MM.1S (cell line): Measurements from ENCODE around the gene MIOX.

Experiments
- DNase-seq: peaks from one replicate; pipeline ENCODE4 v3.0.0-alpha.2; 2015
- H2AFZ ChIP-seq: fragments of 300-600 bp; sonication (generic); 2 replicates; pipeline ENCODE4 v1.6.0; 2016; ENCODE audit warnings: antibody characterized with exemption, low read length
- H3F3A ChIP-seq: fragments of 300-600 bp; sonication (generic); 2 replicates; pipeline ENCODE4 v1.6.1; 2016; ENCODE audit warnings: mild to moderate bottlenecking, antibody characterized with exemption, low read length, moderate library complexity, mixed read lengths; ENCODE audit not compliant: insufficient read depth
- H3K27ac ChIP-seq: fragments of 300-600 bp; sonication (generic); 2 replicates; pipeline ENCODE4 v1.5.1; 2016; ENCODE audit warnings: mild to moderate bottlenecking, low read length
- H3K27me3 ChIP-seq: fragments of 300-600 bp; sonication (generic); replicated peaks from 2 replicates; pipeline ENCODE4 v1.6.0; 2016; ENCODE audit warnings: low read length; ENCODE audit not compliant: insufficient read depth
- H3K36me3 ChIP-seq: fragments of 300-600 bp; sonication (generic); replicated peaks from 2 replicates; pipeline ENCODE4 v1.6.1; 2016; ENCODE audit warnings: mild to moderate bottlenecking, low read length, mixed read lengths; ENCODE audit not compliant: insufficient read depth
- H3K4me1 ChIP-seq: fragments of 300-600 bp; sonication (generic); 2 replicates; pipeline ENCODE4 v1.6.1; 2016; ENCODE audit warnings: low read length, mixed read lengths
- H3K4me2 ChIP-seq: fragments of 300-600 bp; sonication (generic); 2 replicates; pipeline ENCODE4 v1.6.0; 2016; ENCODE audit warnings: low read depth, low read length
- H3K4me3 ChIP-seq: fragments of 300-600 bp; sonication (generic); 2 replicates; pipeline ENCODE4 v1.5.1; 2016; ENCODE audit warnings: low read length, mixed read lengths
- H3K79me2 ChIP-seq: fragments of 300-600 bp; sonication (generic); 2 replicates; pipeline ENCODE4 v1.6.1; 2016; ENCODE audit warnings: mixed run types, low read length, mixed read lengths
- H3K9ac ChIP-seq: fragments of 300-600 bp; sonication (generic); 2 replicates; pipeline ENCODE4 v1.6.1; 2016; ENCODE audit warnings: low read length, mixed read lengths
- H3K9me2 ChIP-seq: fragments of 300-600 bp; sonication (generic); replicated peaks from 2 replicates; pipeline ENCODE4 v1.6.1; 2016; ENCODE audit warnings: mild to moderate bottlenecking, low read length, mixed read lengths; ENCODE audit not compliant: insufficient read depth
- H3K9me3 ChIP-seq: fragments of 300-600 bp; sonication (generic); replicated peaks from 2 replicates; pipeline ENCODE4 v1.6.1; 2016; ENCODE audit warnings: mild to moderate bottlenecking, low read length, mixed read lengths; ENCODE audit not compliant: insufficient read depth
- H4K20me1 ChIP-seq: fragments of 300-600 bp; sonication (generic); 2 replicates; pipeline ENCODE4 v1.6.1; 2016; ENCODE audit warnings: mild to moderate bottlenecking, low read length, moderate library complexity, mixed read lengths; ENCODE audit not compliant: insufficient read depth
- EZH2 ChIP-seq: fragments of 300-600 bp; sonication (generic); optimal IDR thresholded peaks from 2 replicates; pipeline ENCODE3; 2017; ENCODE audit warnings: low read depth, mild to moderate bottlenecking, antibody characterized with exemption, low read length, mixed read lengths
- EZH2phosphoT487 ChIP-seq: fragments of 300-600 bp; sonication (generic); IDR thresholded peaks from 2 replicates; pipeline ENCODE4 v1.6.1; 2018; ENCODE audit warnings: antibody characterized with exemption, low read length
- TF ChIP-seq, protein P1 (sequence below): fragments of 300-600 bp; sonication (generic); IDR thresholded peaks from 2 replicates; pipeline ENCODE4 v1.5.1; 2016; ENCODE audit warnings: antibody characterized with exemption, low read length, mixed read lengths

The MIOX gene

DNA sequence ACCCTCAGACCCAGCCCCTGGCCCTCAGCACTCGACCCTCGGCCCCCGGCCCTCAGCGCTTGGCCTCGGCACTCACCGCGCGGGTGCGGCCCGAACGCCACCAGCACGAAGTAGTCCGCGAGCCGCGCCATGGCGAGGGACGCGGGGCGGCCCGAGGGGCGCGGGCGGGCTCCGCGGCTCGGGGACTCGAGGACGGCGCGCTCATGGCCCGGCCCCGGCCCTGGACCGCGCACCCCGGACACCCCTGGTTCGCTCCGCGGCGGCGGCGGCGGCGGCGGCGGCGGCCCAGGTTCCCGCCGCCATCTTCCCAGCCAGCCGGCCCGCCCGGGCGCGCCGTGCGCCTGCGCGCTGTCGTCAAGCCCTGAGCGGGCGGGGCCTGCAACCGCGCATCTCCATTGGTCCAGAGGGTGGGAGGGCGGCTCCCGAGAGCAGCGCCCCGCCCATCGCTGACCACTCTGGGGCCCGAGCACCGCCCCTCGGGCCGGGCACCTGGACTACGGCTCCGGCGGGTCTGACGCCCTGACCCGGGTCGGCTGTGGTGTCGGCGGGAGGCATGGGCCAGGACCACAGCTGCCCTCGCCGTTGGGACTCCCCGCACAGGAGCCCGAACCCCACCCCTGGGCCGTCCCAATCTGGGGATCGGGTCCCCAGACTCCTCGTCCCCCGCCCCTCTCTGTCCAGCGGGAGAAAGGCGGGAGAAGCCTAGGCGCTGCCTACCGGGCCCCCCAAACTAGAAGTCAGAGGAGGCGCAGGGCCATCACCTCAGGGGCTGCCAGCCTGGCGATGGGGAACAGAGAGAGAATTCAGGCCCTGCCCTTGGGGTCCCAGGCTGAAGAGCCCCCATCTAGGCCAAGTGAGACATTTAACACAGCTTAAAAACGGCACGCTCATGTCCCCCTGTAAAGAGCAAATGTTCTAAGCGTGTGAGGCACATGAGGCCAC, 11.7 kb upstream of the MIOX start, which contains the start of gene SBF1:
Gene SBF1, minus strand, starts transcription at position 326 of the 942 bp plus-strand sequence. Its CDS starts 195 bp downstream, at position 131.
- Histone ChIP-seq H4K20me1 (peaks cover 4% of the 10 kb centered on the region; the same call in 1 of the 2 replicates), H3K9me3 (no peaks in the 10 kb centered on the region), H3K4me1 (peaks cover 41% of the 10 kb centered on the region), H3K9ac (peak within 1 kb of the TSS; percentile 68), H3K36me3 (no peaks in the 10 kb centered on the region), H3K79me2 (peaks cover 47% of the 10 kb centered on the region), H3K27me3 (peaks cover 9% of the 10 kb centered on the region), H2AFZ (peak within 1 kb of the TSS; percentile 84), H3K4me3 (peak within 1 kb of the TSS; percentile 92), H3K9me2 (no peaks in the 10 kb centered on the region), H3F3A (peaks cover 13% of the 10 kb centered on the region), H3K4me2 (peak within 1 kb of the TSS; percentile 88), H3K27ac (peak within 1 kb of the TSS; percentile 16; the same call in 1 of the 2 replicates)
- TF ChIP-seq EZH2 = no peak
- no peak for TF ChIP-seq EZH2phosphoT487
- TF ChIP-seq, protein P1, sequence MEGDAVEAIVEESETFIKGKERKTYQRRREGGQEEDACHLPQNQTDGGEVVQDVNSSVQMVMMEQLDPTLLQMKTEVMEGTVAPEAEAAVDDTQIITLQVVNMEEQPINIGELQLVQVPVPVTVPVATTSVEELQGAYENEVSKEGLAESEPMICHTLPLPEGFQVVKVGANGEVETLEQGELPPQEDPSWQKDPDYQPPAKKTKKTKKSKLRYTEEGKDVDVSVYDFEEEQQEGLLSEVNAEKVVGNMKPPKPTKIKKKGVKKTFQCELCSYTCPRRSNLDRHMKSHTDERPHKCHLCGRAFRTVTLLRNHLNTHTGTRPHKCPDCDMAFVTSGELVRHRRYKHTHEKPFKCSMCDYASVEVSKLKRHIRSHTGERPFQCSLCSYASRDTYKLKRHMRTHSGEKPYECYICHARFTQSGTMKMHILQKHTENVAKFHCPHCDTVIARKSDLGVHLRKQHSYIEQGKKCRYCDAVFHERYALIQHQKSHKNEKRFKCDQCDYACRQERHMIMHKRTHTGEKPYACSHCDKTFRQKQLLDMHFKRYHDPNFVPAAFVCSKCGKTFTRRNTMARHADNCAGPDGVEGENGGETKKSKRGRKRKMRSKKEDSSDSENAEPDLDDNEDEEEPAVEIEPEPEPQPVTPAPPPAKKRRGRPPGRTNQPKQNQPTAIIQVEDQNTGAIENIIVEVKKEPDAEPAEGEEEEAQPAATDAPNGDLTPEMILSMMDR = no peak
- peak; percentile 93 for DNase-seq

- Histone ChIP-seq H3K9me2 (no peaks in the 10 kb centered on the region), H3K79me2 (peaks cover 40% of the 10 kb centered on the region), H3K4me3 (peak overlapping the region; percentile 68), H3K27ac (no peak overlapping the region), H3K27me3 (peaks cover 14% of the 10 kb centered on the region), H3K9ac (peak overlapping the region; percentile 66), H3K9me3 (no peaks in the 10 kb centered on the region), H3K36me3 (no peaks in the 10 kb centered on the region), H3F3A (peaks cover 7% of the 10 kb centered on the region), H2AFZ (peak overlapping the region; percentile 84), H3K4me1 (peaks cover 34% of the 10 kb centered on the region), H3K4me2 (peak overlapping the region; percentile 86; the same call in 1 of the 2 replicates), H4K20me1 (peaks cover 4% of the 10 kb centered on the region; the same call in 1 of the 2 replicates)
- TF ChIP-seq, protein P1 = no peak
- no peak for TF ChIP-seq EZH2phosphoT487
- no peak for TF ChIP-seq EZH2
- DNase-seq = no peak
These were observed 11.0 kb upstream of the MIOX start for GRCh38 chr22:50475652-50476002.

DNA sequence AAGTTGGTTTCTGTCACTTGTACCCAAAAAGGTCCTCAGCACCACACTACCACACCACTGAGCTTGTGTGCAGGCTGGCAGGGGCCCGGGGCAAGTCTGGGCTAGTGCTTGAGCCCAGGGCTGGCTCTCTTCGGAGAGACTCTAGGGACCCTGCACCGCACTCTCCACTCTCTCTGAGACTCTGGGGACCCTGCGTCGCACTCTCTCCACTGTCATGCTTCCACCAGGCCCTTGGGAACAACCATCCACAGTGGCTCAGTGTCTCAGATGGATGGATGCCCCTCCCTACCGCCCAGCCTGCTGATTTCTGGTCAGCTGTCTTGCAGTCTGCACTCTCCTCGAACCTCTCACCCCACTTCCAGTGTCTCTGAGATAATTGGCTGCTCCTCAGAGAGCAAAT, 9.8 kb upstream of the MIOX start:
- no peak for DNase-seq
- Histone ChIP-seq H3K9ac (no peak overlapping the region), H3K27me3 (peaks cover 14% of the 10 kb centered on the region), H3K4me2 (no peak overlapping the region), H3K4me1 (peaks cover 22% of the 10 kb centered on the region), H3K27ac (no peak overlapping the region), H3K9me2 (no peaks in the 10 kb centered on the region), H3K36me3 (no peaks in the 10 kb centered on the region), H3F3A (no peaks in the 10 kb centered on the region; the same call in 1 of the 2 replicates), H3K9me3 (no peaks in the 10 kb centered on the region), H4K20me1 (peaks cover 4% of the 10 kb centered on the region; the same call in 1 of the 2 replicates), H3K4me3 (no peak overlapping the region), H3K79me2 (peaks cover 28% of the 10 kb centered on the region), H2AFZ (no peak overlapping the region)
- TF ChIP-seq EZH2 (no peak), EZH2phosphoT487 (no peak)
- TF ChIP-seq, protein P1 = no peak
